ENCODE results near the gene IZUMO4.
A peak's percentile ranks its signal among the peaks of the same experiment; 100 is the strongest.
"Not testable (repeated sequence)": the region's sequence is repeated elsewhere in the genome, so short reads cannot be mapped to it uniquely, and the experiment has no call there.

IZUMO4 gene

GRCh38 chr19:2123682-2124387 is 27.1 kb downstream of the IZUMO4 start:
- ATAC-seq, result peak; percentile 34; the same call in 2 of the 3 replicates
- TF ChIP-seq TSHZ2 (CRISPR knock-in tag; IDR thresholded peaks at IDR 0.05), result no peak
- no peak for TF ChIP-seq CREB5 (CRISPR knock-in tag; IDR thresholded peaks at IDR 0.05; ENCODE audit: low read depth)
- no peak for TF ChIP-seq ZFP3 (CRISPR knock-in tag; IDR thresholded peaks at IDR 0.05)
- no peak for TF ChIP-seq TCF4 (CRISPR knock-in tag; IDR thresholded peaks at IDR 0.05; ENCODE audit: borderline replicate concordance)

- TF ChIP-seq OSR1 (CRISPR knock-in tag; IDR thresholded peaks at IDR 0.05) (no peak), CSRNP3 (CRISPR knock-in tag; IDR thresholded peaks at IDR 0.05) (no peak), ARNTL (CRISPR knock-in tag; IDR thresholded peaks at IDR 0.05; ENCODE audit: borderline replicate concordance, low read depth) (no peak), ZC3H10 (CRISPR knock-in tag; IDR thresholded peaks at IDR 0.05) (no peak), CREB5 (CRISPR knock-in tag; IDR thresholded peaks at IDR 0.05; ENCODE audit: low read depth) (no peak), ZFP30 (CRISPR knock-in tag; IDR thresholded peaks at IDR 0.05) (no peak), ESRRG (CRISPR knock-in tag; IDR thresholded peaks at IDR 0.05) (no peak), ISL1 (CRISPR knock-in tag; IDR thresholded peaks at IDR 0.05) (no peak), GLIS3 (CRISPR knock-in tag; IDR thresholded peaks at IDR 0.05) (no peak), CSDC2 (CRISPR knock-in tag; IDR thresholded peaks at IDR 0.05) (no peak), SNAI2 (CRISPR knock-in tag; IDR thresholded peaks at IDR 0.05) (no peak), POU6F1 (CRISPR knock-in tag; IDR thresholded peaks at IDR 0.05; ENCODE audit: borderline replicate concordance, low read depth) (no peak)
- ATAC-seq, result no peak
Measured at GRCh38 chr19:2126879-2127518, 30.3 kb downstream of the IZUMO4 start.

GRCh38 chr19:2127758-2128157 is 31.0 kb downstream of the IZUMO4 start:
- ATAC-seq, result no peak
- no peak for TF ChIP-seq PATZ1 (CRISPR knock-in tag; IDR thresholded peaks at IDR 0.05; ENCODE audit: borderline replicate concordance)
- TF ChIP-seq POU6F1 (CRISPR knock-in tag; IDR thresholded peaks at IDR 0.05; ENCODE audit: borderline replicate concordance, low read depth), result no peak
- no peak for TF ChIP-seq ZNF70 (CRISPR knock-in tag; IDR thresholded peaks at IDR 0.05)
- no peak for TF ChIP-seq ZNF565 (CRISPR knock-in tag; conservative IDR thresholded peaks at IDR 0.05; ENCODE audit: low read depth)
- TF ChIP-seq RARB (CRISPR knock-in tag; IDR thresholded peaks at IDR 0.05), result no peak
- no peak for TF ChIP-seq ARNTL (CRISPR knock-in tag; IDR thresholded peaks at IDR 0.05; ENCODE audit: borderline replicate concordance, low read depth)
- no peak for TF ChIP-seq ZFP3 (CRISPR knock-in tag; IDR thresholded peaks at IDR 0.05)
- TF ChIP-seq OSR1 (CRISPR knock-in tag; IDR thresholded peaks at IDR 0.05), result no peak
- TF ChIP-seq PPARA (CRISPR knock-in tag; IDR thresholded peaks at IDR 0.05; ENCODE audit: borderline replicate concordance), result no peak
- TF ChIP-seq ZC3H10 (CRISPR knock-in tag; IDR thresholded peaks at IDR 0.05), result no peak
- TF ChIP-seq TCF4 (CRISPR knock-in tag; IDR thresholded peaks at IDR 0.05; ENCODE audit: borderline replicate concordance), result no peak
- TF ChIP-seq CSDC2 (CRISPR knock-in tag; IDR thresholded peaks at IDR 0.05), result no peak
- TF ChIP-seq ISL1 (CRISPR knock-in tag; IDR thresholded peaks at IDR 0.05), result no peak

- ATAC-seq, result not testable (repeated sequence)
Measured at GRCh38 chr19:2128252-2128651, 31.5 kb downstream of the IZUMO4 start.

All from SK-N-SH treated with all-trans-retinoic acid at 6 μM for 48 hours (cell line).